ENCODE results near the gene LRFN4.

LRFN4 gene

GRCh38 chr11:66874232-66874631, 17.4 kb downstream of the LRFN4 start:
- TF ChIP-seq CTCF (IDR thresholded peaks at IDR 0.05), result no peak

- no peak for TF ChIP-seq CTCF (IDR thresholded peaks at IDR 0.05)
These were observed 18.5 kb downstream of the LRFN4 start for GRCh38 chr11:66875378-66875777.

- TF ChIP-seq CTCF (IDR thresholded peaks at IDR 0.05), result no peak
These were observed 20.9 kb downstream of the LRFN4 start for GRCh38 chr11:66877588-66878385.

GRCh38 chr11:66878474-66878873, 21.6 kb downstream of the LRFN4 start:
- no peak for TF ChIP-seq CTCF (IDR thresholded peaks at IDR 0.05)

- no peak for TF ChIP-seq CTCF (IDR thresholded peaks at IDR 0.05)
These were observed 22.1 kb downstream of the LRFN4 start for GRCh38 chr11:66879000-66879399.

- TF ChIP-seq CTCF (IDR thresholded peaks at IDR 0.05), result no peak
These were observed 22.7 kb downstream of the LRFN4 start for GRCh38 chr11:66879583-66879982.

- TF ChIP-seq CTCF (IDR thresholded peaks at IDR 0.05), result no peak
These were observed 23.1 kb downstream of the LRFN4 start for GRCh38 chr11:66879999-66880398.
